GM23338 (cell line): Measurements from ENCODE around the gene C11orf65. TPM values are rescaled to one million over a fixed set of nuclear protein-coding genes. Genes with fewer than 3 reads are reported as not detected.

Source experiments
- ATAC-seq: fragments of 200-7000 bp; cut with Tn5 transposase; 3 replicates; pipeline ENCODE4 v1.9.1; 2020
- DNase-seq: peaks from one replicate; pipeline ENCODE4 v3.0.0-alpha.2; 2015; ENCODE audit warnings: low spot score
- H2AFZ ChIP-seq: fragments of 200-600 bp; sonication (generic); 2 replicates; pipeline ENCODE4 v1.8.0; 2016; ENCODE audit warnings: antibody characterized with exemption, mild to moderate bottlenecking, moderate library complexity
- H3F3A ChIP-seq: fragments of 200-600 bp; sonication (generic); replicated peaks from 2 replicates; pipeline ENCODE4 v1.8.0; 2017; ENCODE audit warnings: antibody characterized with exemption, mixed run types, low read depth
- H3K27ac ChIP-seq: fragments of 200-600 bp; sonication (generic); 2 replicates; pipeline ENCODE4 v1.6.1; 2016; ENCODE audit warnings: low read depth
- H3K27me3 ChIP-seq: fragments of 200-600 bp; sonication (generic); 2 replicates; pipeline ENCODE4 v1.8.0; 2016; ENCODE audit warnings: mild to moderate bottlenecking, mixed run types, moderate library complexity; ENCODE audit not compliant: insufficient read depth
- H3K36me3 ChIP-seq: fragments of 200-600 bp; sonication (generic); 2 replicates; pipeline ENCODE4 v1.8.0; 2016; ENCODE audit warnings: mild to moderate bottlenecking; ENCODE audit not compliant: insufficient read depth
- H3K4me1 ChIP-seq: fragments of 200-600 bp; sonication (generic); 2 replicates; pipeline ENCODE4 v1.8.0; 2016; ENCODE audit warnings: mild to moderate bottlenecking, moderate library complexity; ENCODE audit not compliant: insufficient read depth
- H3K4me2 ChIP-seq: fragments of 200-600 bp; sonication (generic); 2 replicates; pipeline ENCODE4 v1.7.1; 2017; ENCODE audit warnings: mixed run types
- H3K4me3 ChIP-seq: fragments of 200-600 bp; sonication (generic); 2 replicates; pipeline ENCODE4 v1.6.1; 2016; ENCODE audit warnings: mixed run types
- H3K79me2 ChIP-seq: fragments of 200-600 bp; sonication (generic); replicated peaks from 2 replicates; pipeline ENCODE4 v1.8.0; 2017; ENCODE audit warnings: mild to moderate bottlenecking; ENCODE audit not compliant: insufficient read depth
- H3K9me2 ChIP-seq: fragments of 200-600 bp; sonication (generic); 2 replicates; pipeline ENCODE4 v1.8.0; 2017; ENCODE audit not compliant: insufficient read depth
- H4K20me1 ChIP-seq: fragments of 200-600 bp; sonication (generic); replicated peaks from 2 replicates; pipeline ENCODE4 v1.8.0; 2017; ENCODE audit warnings: mild to moderate bottlenecking; ENCODE audit not compliant: insufficient read depth
- H3K27ac Mint-ChIP-seq: 2 replicates; pipeline ENCODE4 v1.8.0; 2020; ENCODE audit warnings: inconsistent platforms, mild to moderate bottlenecking, moderate library complexity, mixed read lengths
- H3K27me3 Mint-ChIP-seq: 3 replicates; pipeline ENCODE4 v1.8.0; 2022; ENCODE audit warnings: low read depth, mild to moderate bottlenecking, moderate library complexity, mixed read lengths, inconsistent platforms; ENCODE audit not compliant: insufficient read depth, poor library complexity
- H3K36me3 Mint-ChIP-seq: 3 replicates; pipeline ENCODE4 v1.8.0; 2021; ENCODE audit warnings: low read depth, mild to moderate bottlenecking, inconsistent platforms, moderate library complexity, mixed read lengths
- H3K4me1 Mint-ChIP-seq: 3 replicates; pipeline ENCODE4 v1.8.0; 2020; ENCODE audit warnings: mild to moderate bottlenecking, inconsistent platforms, mixed read lengths
- H3K4me3 Mint-ChIP-seq: 3 replicates; pipeline ENCODE4 v1.8.0; 2021; ENCODE audit warnings: moderate library complexity, mild to moderate bottlenecking, inconsistent platforms, mixed read lengths
- H3K9me3 Mint-ChIP-seq: 3 replicates; pipeline ENCODE4 v1.8.0; 2020; ENCODE audit warnings: moderate library complexity, mild to moderate bottlenecking, inconsistent platforms, mixed read lengths
- CREB1 ChIP-seq: fragments of 250-450 bp; sonication (Bioruptor Pico); IDR thresholded peaks from 2 replicates; pipeline ENCODE4 v1.5.0; 2020; ENCODE audit warnings: low read depth, mild to moderate bottlenecking, moderate library complexity
- ETS1 ChIP-seq: IDR thresholded peaks from 2 replicates; pipeline ENCODE4 v1.6.1; 2016; ENCODE audit warnings: antibody characterized with exemption
- EZH2phosphoT487 ChIP-seq: fragments of 200-600 bp; sonication (generic); IDR thresholded peaks from one replicate; pipeline ENCODE4 v1.8.1; 2018; ENCODE audit warnings: antibody characterized with exemption; ENCODE audit not compliant: unreplicated experiment
- POLR2AphosphoS5 ChIP-seq: IDR thresholded peaks from 2 replicates; pipeline ENCODE4 v1.6.1; 2016; ENCODE audit warnings: antibody characterized with exemption, low read depth
- REST ChIP-seq: IDR thresholded peaks from one replicate; pipeline ENCODE4 v1.6.1; 2018; ENCODE audit warnings: antibody characterized with exemption; ENCODE audit not compliant: unreplicated experiment
- STAT1 ChIP-seq: IDR thresholded peaks from one replicate; pipeline ENCODE4 v1.6.1; 2016; ENCODE audit warnings: antibody characterized with exemption; ENCODE audit not compliant: unreplicated experiment
- ZNF331 ChIP-seq: fragments of 250-450 bp; sonication (Bioruptor Pico); IDR thresholded peaks from 2 replicates; pipeline ENCODE4 v1.5.0; 2020; ENCODE audit warnings: low read depth, mild to moderate bottlenecking, moderate library complexity
- ZNF462 ChIP-seq: fragments of 250-450 bp; sonication (Bioruptor Pico); IDR thresholded peaks from 2 replicates; pipeline ENCODE4 v1.5.0; 2020; ENCODE audit warnings: mild to moderate bottlenecking, moderate library complexity
- polyA plus RNA-seq: library from polyadenylated mRNA; unstranded; fragments of >200 nt; fragmentation: Nextera tagmentation; extraction: Ambion mirVana; gene quantifications from 2 replicates; pipeline ENCODE4 v1.2.1, GENCODE V29; 2016
- total RNA-seq: library from RNA; depleted of rRNA; stranded (reverse); fragments of >200 nt; shearing (Covaris generic); gene quantifications from 2 replicates; pipeline ENCODE4 v1.2.3, GENCODE V29; 2014
- TF ChIP-seq, protein P1 (sequence below), 2 experiments: fragments of 200-600 bp in 1 of 2; sonication (generic) in 1 of 2; conservative IDR thresholded peaks; 2 replicates each; pipeline versions ENCODE4 v1.5.1 to v1.6.1; 2016 to 2017; ENCODE audit warnings: antibody characterized with exemption in 2 of 2, low read depth in 2 of 2, mild to moderate bottlenecking in 2 of 2, moderate library complexity in 1 of 2

C11orf65 gene
- total and polyA plus RNA-seq, 2 experiments from 2014 or later, result 0.21 to 1.7 TPM

DNA sequence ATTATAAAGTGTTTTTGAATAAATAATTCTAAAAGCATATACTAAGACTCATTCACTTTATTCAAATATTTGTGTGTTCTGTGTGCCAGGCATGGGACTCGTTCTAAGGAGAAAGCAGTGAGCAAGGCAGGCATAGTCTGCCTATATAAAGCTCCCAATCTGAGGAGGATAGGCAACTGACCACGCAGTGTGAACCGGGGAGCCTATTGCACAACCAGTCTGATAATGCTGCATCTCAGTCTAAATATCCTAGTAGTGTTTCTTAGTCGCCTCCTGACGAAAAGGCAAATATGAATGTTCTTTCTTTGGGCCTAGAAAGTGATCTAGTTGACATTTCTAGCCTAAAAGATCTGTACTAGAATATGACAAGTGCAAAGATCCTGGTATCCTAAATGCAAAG, 98.3 kb downstream of the C11orf65 start:
- Mint-ChIP-seq H3K9me3 (peaks cover 14% of the 10 kb centered on the region), H3K27me3 (no peaks in the 10 kb centered on the region), H3K4me3 (no peak overlapping the region), H3K36me3 (peaks cover 16% of the 10 kb centered on the region), H3K27ac (no peak overlapping the region), H3K4me1 (no peaks in the 10 kb centered on the region)
- Histone ChIP-seq H3K27me3 (no peaks in the 10 kb centered on the region), H3K4me2 (no peak overlapping the region), H4K20me1 (no peaks in the 10 kb centered on the region; the same call in 1 of the 2 replicates), H3F3A (no peaks in the 10 kb centered on the region), H2AFZ (no peak overlapping the region), H3K4me3 (no peak overlapping the region), H3K36me3 (no peaks in the 10 kb centered on the region), H3K79me2 (no peaks in the 10 kb centered on the region), H3K9me2 (no peaks in the 10 kb centered on the region), H3K27ac (no peak overlapping the region), H3K4me1 (no peaks in the 10 kb centered on the region)
- TF ChIP-seq STAT1, result no peak
- TF ChIP-seq, protein P1, sequence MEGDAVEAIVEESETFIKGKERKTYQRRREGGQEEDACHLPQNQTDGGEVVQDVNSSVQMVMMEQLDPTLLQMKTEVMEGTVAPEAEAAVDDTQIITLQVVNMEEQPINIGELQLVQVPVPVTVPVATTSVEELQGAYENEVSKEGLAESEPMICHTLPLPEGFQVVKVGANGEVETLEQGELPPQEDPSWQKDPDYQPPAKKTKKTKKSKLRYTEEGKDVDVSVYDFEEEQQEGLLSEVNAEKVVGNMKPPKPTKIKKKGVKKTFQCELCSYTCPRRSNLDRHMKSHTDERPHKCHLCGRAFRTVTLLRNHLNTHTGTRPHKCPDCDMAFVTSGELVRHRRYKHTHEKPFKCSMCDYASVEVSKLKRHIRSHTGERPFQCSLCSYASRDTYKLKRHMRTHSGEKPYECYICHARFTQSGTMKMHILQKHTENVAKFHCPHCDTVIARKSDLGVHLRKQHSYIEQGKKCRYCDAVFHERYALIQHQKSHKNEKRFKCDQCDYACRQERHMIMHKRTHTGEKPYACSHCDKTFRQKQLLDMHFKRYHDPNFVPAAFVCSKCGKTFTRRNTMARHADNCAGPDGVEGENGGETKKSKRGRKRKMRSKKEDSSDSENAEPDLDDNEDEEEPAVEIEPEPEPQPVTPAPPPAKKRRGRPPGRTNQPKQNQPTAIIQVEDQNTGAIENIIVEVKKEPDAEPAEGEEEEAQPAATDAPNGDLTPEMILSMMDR (conservative IDR thresholded peaks at IDR 0.05; ENCODE audit: low read depth in 2 of 2), result no peak
- TF ChIP-seq REST, result no peak
- TF ChIP-seq CREB1 (CRISPR knock-in tag), result no peak
- no peak for TF ChIP-seq ZNF331 (CRISPR knock-in tag)
- no peak for TF ChIP-seq ETS1
- no peak for TF ChIP-seq EZH2phosphoT487
- TF ChIP-seq ZNF462, result no peak
- TF ChIP-seq POLR2AphosphoS5, result no peak
- DNase-seq (no peak), ATAC-seq (no peak)
